HUES48 (cell line): ENCODE results near the gene ACTR5.
A peak's percentile ranks its signal among the peaks of the same experiment; 100 is the strongest.

Experiments used
- H3K27ac ChIP-seq: one replicate; pipeline ENCODE4 v1.7.0; 2013; ENCODE audit warnings: low read depth, low read length, inconsistent platforms
- H3K27me3 ChIP-seq: 2 replicates; pipeline ENCODE4 v1.6.1; 2013; ENCODE audit warnings: mild to moderate bottlenecking, low read length; ENCODE audit not compliant: control insufficient read depth, insufficient read depth
- H3K36me3 ChIP-seq: 2 replicates; pipeline ENCODE4 v1.6.1; 2013; ENCODE audit warnings: low read length; ENCODE audit not compliant: control insufficient read depth, insufficient read depth
- H3K4me1 ChIP-seq: 2 replicates; pipeline ENCODE4 v1.6.1; 2013; ENCODE audit warnings: mild to moderate bottlenecking, low read length; ENCODE audit not compliant: control insufficient read depth, insufficient read depth
- H3K4me3 ChIP-seq: 2 replicates; pipeline ENCODE4 v1.5.1; 2013; ENCODE audit warnings: mild to moderate bottlenecking, low read depth, low read length
- H3K9ac ChIP-seq: 2 replicates; pipeline ENCODE4 v1.6.1; 2013; ENCODE audit warnings: mild to moderate bottlenecking, low read depth, low read length, moderate library complexity
- H3K9me3 ChIP-seq: 2 replicates; pipeline ENCODE4 v1.6.1; 2013; ENCODE audit warnings: low read length; ENCODE audit not compliant: control insufficient read depth, insufficient read depth

Gene ACTR5

GRCh38 chr20:38818113-38819065, 70.1 kb downstream of the ACTR5 start:
- H3K9ac ChIP-seq, result no peak overlapping the region
- no peaks in the 10 kb centered on the region for H3K36me3 ChIP-seq
- peak overlapping the region; percentile 30; the same call in 1 of the 2 replicates for H3K4me3 ChIP-seq
- H3K9me3 ChIP-seq, result no peaks in the 10 kb centered on the region
- H3K27ac ChIP-seq, result peak overlapping the region; percentile 46
- H3K4me1 ChIP-seq, result peaks cover 5% of the 10 kb centered on the region
- no peaks in the 10 kb centered on the region for H3K27me3 ChIP-seq
